GM18520 (cell line): Measurements from ENCODE around the gene APOBEC3G.
"Not testable (repeated sequence)": the region's sequence is repeated elsewhere in the genome, so short reads cannot be mapped to it uniquely, and the experiment has no call there.

Experiments used
- ATAC-seq: cut with Tn5 transposase; IDR thresholded peaks from one replicate; pipeline ENCODE4 v1.9.1; 2021; ENCODE audit not compliant: unreplicated experiment

Gene APOBEC3G

GRCh38 chr22:39077026-39077840 is at the start of gene APOBEC3G:
APOBEC3G (plus strand) TSS chr22:39077275; CDS start chr22:39077362, 87 bp downstream.
- ATAC-seq = peak; percentile 65

- no peak for ATAC-seq
These were observed 49.4 kb upstream of the APOBEC3G start for GRCh38 chr22:39027717-39028116.

GRCh38 chr22:39028281-39028680 is 48.8 kb upstream of the APOBEC3G start:
- no peak for ATAC-seq

- no peak for ATAC-seq
These were observed 47.8 kb upstream of the APOBEC3G start for GRCh38 chr22:39029227-39029626.

GRCh38 chr22:39030705-39031104 is 46.4 kb upstream of the APOBEC3G start:
- no peak for ATAC-seq

GRCh38 chr22:39031434-39032295 is 45.4 kb upstream of the APOBEC3G start:
- not testable (repeated sequence) for ATAC-seq

- ATAC-seq = not testable (repeated sequence)
These were observed 40.0 kb upstream of the APOBEC3G start for GRCh38 chr22:39037071-39037470.

- no peak for ATAC-seq
These were observed 37.6 kb upstream of the APOBEC3G start for GRCh38 chr22:39039306-39040126.

GRCh38 chr22:39040155-39040537 is 36.9 kb upstream of the APOBEC3G start:
- not testable (repeated sequence) for ATAC-seq

- peak; percentile 77 for ATAC-seq
These were observed 36.4 kb upstream of the APOBEC3G start, which contains the start of gene APOBEC3F for GRCh38 chr22:39040538-39041296. APOBEC3F (plus strand) TSS chr22:39040864; CDS start chr22:39040961, 97 bp downstream.

GRCh38 chr22:39041908-39042307 is 35.2 kb upstream of the APOBEC3G start:
- ATAC-seq = no peak

GRCh38 chr22:39043063-39043462 is 34.0 kb upstream of the APOBEC3G start:
- not testable (repeated sequence) for ATAC-seq

GRCh38 chr22:39045136-39045535 is 31.9 kb upstream of the APOBEC3G start:
- ATAC-seq = not testable (repeated sequence)

GRCh38 chr22:39049486-39049885 is 27.6 kb upstream of the APOBEC3G start:
- ATAC-seq = not testable (repeated sequence)

- ATAC-seq = not testable (repeated sequence)
These were observed 25.1 kb upstream of the APOBEC3G start for GRCh38 chr22:39051844-39052495.

- no peak for ATAC-seq
These were observed 21.4 kb upstream of the APOBEC3G start for GRCh38 chr22:39055658-39056057.

GRCh38 chr22:39061290-39061689 is 15.8 kb upstream of the APOBEC3G start:
- ATAC-seq = not testable (repeated sequence)

- ATAC-seq = not testable (repeated sequence)
These were observed 15.1 kb upstream of the APOBEC3G start for GRCh38 chr22:39061951-39062350.

- ATAC-seq = not testable (repeated sequence)
These were observed 13.2 kb upstream of the APOBEC3G start for GRCh38 chr22:39063904-39064303.
